UCSD-AML1 (cell line): ENCODE results near the gene SCAF8.
"Not testable (repeated sequence)": the region's sequence is repeated elsewhere in the genome, so short reads cannot be mapped to it uniquely, and the experiment has no call there.

Experiments used
- DNase-seq: peaks from one replicate; lab custom pipeline; 2025; ENCODE audit not compliant: unreplicated experiment; lab: John Stamatoyannopoulos, UW

The SCAF8 gene

DNA sequence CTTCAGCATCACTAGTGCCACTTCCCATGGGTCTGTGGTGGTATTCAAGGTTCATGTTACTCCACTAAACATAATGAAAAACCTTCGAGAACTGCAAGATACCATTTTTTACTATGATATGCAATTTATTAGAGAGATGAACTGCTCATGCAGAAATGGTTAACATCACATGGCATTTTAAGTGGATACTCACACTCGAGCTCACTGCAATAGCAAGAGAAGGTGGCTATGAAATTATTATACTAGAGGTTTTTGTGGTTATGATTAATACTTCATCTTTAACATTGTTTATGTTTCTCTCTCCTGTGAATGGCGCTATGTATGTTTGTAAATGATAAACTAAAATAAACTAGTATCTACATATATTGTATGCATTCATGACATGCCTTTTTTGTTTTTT, 35.1 kb downstream of the SCAF8 start:
- DNase-seq: no peak

DNA sequence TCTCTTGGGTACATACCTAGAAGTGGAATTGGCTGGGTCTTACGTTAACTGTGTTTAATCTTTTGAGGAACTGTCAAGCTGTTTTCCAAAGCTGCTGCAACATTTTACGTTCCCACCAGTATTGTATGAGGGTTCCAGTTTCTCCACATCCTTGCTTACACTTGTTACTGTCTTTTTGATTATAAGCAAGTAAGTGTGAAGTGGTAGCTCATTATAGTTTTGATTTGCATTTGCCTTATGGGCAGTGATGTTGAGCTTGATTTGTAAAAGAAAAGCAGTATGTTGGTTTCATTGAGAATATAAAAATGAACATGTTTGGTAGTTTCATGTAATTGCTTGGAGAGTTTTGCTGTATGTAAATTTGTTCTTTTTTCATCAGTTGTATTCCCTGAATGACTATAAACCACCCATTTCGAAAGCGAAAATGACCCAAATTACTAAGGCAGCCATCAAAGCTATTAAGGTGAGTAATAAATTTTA, 40.4 kb downstream of the SCAF8 start:
- DNase-seq: no peak

DNA sequence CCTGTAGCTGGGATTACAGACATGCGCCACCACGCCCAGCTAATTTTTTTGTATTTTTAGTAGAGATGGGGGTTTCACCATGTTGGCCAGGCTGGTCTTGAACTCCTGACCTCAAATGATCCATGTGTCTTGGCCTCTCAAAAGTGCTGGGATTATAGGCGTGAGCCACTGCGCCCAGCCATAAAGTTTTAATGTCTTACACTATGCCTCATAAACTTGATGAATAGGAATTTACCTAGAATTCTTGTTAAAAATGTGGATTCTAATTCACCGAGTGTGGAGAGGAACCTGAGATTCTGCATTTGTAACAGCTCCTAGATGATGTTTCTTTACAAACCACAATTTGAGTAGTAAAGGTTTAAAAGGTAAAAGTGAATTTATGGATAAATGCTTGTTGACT, 45.9 kb downstream of the SCAF8 start:
- DNase-seq: not testable (repeated sequence)

DNA sequence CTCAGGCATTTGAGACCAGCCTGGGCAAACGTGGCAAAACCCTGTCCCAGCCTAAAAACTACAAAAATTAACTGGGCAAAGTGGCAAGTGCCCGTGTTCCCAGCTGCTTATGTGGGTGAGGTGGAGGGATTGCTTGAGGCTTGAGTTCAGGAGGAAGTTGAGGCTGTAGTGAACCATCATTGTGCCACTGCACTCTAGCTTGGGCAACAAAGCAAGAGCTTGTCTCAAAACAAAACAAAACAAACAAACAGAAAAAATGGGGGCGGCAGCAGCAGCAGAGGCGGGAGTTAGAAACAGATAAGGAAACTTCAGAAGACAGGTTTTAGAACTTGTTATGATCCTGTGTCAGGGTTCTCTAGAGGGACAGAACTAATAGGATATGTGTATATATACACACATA, 49.0 kb downstream of the SCAF8 start:
- no peak for DNase-seq

DNA sequence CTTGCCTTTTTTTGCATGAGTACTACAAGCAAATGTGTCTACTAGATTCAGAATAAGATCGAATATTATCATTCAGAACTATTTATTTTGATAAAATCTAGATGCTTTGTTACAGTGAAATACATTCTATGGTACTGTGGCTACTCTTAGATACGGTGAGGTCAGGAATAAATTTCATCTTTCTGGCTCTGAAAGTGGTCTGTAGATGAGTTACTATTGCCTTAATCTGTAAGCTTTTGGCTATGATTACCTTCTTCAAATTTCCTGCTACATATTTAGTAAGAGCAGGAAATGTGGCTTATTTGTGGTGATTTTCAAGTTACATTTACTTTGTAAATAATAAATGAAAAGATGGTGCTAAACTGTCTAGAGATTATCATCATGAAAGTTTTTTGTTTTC, 50.0 kb downstream of the SCAF8 start:
- DNase-seq: no peak

DNA sequence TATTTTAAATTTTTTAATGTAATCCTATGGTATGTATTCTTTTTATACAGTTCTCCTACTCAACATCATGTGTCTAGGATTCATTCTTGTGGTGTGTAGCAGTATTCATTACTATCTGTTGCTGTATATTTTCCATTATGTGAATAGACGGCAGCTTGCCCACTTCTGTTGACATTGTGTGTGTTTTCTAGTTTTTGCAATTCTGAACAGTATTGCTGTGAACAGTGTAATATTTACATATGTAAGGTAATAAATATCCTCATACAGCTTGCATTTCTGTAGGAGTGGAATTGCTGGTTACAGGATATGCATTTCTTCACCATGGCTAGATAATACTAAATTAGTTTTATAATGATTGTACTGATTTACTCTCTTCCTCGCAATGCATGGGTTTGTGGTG, 51.9 kb downstream of the SCAF8 start:
- no peak for DNase-seq

DNA sequence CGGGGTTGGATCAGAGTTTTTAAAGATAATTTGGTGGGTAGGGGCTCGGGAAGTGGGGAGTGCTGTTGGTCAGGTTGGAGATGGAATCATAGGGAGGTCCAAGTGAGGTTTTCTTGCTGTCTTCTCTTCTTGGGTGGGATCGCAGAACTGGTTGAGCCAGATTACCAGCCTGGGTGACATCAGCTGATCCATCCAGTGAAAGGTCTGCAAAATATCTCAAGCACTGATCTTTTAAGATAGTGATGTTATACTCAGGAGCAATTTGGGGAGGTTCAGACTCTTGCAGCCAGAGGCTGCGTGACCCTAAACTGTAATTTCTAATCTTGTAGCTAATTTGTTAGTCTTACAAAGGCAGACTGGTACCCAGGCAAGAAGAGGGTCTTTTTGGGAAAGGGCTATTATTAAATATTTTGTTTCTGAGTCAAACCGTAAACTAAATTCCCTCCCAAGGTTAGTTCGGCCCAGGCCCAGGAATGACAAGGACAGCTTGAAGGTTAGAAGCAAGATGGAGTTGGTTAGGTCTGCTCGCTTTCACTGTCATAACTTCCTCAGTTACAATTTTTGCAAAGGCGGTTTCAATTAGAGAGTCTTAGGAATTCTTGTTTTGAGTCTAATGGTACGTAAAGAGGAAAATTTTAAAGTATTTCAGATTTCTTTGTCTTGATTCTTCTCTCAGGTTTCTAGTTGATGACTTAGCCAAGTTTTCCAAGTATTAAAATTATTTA, 53.1 kb downstream of the SCAF8 start:
- DNase-seq: no peak

DNA sequence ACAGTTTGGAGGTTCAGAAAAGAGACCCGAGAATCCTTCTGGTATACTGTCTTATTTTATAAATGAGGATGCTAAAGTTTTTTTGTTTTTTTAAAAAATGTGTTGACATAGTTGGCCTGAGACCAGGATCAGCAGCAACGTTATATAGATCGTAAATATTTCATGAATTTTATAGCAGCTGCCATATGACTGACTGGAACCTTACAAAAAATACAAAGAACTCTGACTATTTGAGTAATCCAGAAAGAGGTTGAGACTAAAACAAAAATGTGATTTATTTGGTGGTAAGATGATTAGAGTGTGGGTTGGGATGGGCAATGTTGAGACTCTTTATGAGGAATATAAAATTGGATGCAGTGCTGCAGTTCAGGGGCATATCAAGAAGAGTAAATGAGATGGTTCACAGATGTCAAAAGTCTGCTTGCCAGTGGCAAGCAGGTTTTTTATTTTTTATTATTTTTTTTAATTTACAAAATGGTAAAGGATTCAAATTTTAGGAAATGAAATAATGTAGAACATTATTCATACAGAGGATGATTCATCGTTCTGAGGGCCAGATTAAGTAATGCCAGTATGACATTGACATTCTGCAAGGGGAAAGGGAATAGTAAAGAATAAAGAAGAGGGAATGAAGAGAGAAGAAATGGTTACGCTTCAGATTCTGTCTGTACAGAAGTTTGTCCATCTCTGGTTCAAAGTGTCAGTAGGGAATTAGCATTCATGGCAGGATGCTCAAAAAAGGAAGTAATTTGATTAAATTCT, 58.5 kb downstream of the SCAF8 start:
- no peak for DNase-seq

DNA sequence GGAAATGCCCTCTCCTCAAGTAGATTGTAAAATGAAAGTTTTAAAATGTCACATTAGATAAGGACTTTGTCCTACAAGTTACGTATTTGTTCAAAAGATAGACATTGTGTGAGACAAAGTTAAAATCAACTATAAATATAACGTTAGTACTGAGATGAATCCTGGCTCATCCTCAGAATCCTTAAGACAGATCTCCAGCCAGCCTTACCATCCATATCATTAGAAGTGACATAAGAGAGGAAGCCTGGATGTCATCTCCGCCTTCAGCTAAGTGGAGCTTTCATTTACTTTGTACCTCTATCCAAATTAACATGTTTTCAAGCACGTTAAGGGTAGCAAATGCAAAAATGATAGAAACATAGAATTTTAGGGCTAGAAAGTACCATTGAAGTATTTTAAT, 59.1 kb downstream of the SCAF8 start:
- DNase-seq: no peak

DNA sequence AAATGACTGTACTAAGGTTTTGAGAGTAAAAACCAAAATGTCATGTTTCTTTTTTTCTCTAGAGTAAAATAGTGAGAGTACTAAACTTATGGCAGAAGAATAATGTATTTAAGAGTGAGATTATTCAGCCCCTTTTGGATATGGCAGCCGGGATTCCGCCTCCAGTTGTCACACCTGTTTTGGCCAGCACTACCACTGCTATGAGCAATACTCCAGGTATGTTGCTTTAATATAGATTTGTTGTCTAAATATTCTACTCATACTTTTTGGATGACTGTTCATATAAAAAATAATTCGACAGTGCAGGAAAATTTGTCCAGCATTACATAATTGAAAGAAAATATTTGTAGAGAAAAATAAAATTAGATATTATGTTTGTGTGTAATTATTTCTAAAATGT, 59.5 kb downstream of the SCAF8 start:
- no peak for DNase-seq

DNA sequence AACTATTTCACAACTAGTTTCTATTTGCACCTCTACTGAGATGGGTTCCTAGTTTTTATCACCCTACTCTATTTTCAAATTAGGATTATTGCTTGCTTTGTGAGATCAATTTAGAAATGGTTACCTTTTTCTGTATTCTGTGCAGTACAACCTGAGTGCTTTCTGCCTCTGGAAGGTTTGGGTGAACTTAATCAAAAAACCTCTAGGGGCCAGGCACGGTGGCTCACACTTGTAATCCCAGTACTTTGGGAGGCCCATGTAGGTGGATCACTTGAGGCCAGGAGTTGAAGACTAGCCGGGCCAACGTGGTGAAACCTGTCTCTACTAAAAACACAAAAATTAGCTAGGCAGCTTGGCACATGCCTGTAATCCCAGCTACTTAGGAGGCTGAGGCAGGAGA, 63.3 kb downstream of the SCAF8 start:
- no peak for DNase-seq

DNA sequence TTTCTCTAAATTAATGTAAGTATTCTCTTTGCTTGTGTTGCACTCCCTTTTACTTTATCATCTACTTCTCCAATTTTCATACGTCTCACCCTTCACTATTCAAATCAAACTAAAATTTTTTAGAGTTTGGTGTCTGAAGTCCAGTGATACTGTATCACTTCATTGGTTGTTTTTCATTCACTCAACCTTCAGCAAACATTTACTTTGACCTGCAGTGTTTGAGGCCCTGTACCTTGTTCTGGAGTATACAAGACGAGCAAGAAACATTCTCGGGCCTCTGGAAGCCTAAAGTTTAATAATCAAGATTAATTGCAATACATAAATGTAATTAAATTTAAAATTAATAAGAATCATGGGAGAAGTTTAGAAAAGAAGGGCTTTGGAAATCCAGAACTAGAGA, 64.6 kb downstream of the SCAF8 start:
- DNase-seq: no peak

DNA sequence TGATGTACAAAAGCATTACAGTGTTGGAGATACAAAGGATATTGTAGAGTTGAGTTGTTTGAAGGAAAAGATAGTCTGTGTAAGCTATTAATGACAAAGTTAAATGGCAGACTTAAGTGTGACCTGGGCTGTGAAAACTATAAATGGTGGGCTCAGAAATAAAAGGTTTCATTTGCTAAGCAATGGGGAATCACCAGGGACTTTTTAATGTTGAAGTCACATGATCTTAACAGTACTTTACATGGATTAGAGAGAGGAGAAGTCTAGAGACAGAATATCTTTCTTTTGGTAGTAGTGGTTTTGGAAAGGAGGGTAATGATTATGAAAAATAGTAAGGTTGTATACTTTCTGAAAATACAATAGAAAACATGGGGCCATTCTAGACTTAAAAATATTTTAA, 67.1 kb downstream of the SCAF8 start:
- DNase-seq: no peak

DNA sequence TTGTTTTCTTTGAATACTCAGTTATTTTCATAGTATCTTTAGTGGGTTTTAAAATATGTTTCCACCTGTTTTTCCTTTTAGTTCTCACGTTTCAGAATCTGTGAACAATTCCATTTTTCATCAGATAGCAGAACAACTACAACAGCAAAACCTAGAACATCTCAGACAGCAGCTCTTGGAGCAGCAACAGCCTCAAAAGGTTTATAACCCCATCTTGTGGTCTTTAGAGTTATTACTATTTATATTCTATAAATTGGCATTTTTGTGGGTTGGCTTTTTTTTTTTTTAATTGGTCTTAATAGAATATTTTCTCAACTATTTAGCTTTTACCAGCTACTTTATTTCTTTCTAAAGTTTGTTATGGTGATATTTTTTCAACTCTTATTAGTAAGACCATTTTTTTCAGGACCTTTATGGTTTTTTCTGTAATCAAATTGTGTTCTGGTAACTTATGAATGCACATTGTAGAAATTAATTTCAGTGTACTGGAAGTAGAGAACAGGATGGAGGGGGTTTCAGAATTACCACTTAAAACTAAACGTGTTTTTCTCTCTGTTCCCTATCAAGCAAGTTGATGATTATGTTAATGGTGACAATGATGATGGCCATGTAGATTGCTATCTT, 72.2 kb downstream of the SCAF8 start:
- no peak for DNase-seq

DNA sequence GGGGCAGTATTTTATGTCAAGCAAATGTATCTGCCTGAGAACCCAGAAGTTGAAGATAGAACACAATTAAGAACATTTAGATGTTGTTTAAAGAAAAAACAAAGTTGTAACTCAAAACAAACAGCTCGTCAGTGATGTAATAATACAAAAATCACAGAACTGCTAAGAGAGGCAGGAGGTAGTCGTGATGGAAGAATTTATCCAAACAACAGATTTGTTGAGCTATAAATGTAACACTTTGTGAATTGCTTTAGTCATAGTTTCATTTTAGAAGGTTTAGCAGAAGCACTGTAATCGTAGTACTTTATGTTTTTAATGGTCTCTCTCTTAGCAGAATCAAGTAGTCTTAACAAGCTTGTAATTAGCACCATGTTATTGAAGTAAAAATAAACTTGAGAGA, 73.6 kb downstream of the SCAF8 start:
- DNase-seq: no peak

DNA sequence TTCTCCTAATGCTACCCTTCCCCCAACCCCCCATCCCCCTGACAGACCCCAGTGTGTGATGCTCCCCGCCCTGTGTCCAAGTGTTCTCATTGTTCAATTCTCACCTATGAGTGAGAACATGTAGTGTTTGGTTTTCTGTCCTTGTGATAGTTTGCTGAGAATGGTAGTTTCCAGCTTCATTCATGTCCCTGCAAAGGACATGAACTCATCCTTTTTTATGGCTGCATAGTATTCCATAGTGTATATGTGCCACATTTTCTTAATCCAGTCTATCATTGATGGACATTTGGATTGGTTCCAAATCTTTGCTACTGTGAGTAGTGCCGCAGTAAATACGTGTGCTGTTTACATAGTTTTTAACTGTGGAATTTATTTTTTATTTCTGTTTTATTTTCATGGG, 78.4 kb downstream of the SCAF8 start:
- DNase-seq: not testable (repeated sequence)

DNA sequence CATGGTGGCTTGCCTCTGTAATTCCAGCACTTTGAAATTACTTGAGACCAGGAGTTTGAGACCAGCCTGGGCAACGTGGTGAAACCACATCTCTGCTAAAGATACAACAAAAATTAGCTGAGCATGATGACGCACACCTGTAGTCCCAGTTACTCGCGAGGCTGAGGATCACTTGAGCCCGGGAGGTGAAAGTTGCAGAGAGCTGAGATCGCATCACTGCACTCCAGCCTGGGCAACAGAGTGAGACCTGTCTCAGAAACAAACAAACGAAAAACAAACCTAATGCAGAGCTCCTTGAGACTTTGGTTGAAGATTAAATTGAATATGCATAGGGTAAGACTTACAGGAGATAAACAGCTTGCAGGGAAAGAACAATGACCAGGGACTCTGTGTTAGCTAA, 80.8 kb downstream of the SCAF8 start:
- DNase-seq: no peak

DNA sequence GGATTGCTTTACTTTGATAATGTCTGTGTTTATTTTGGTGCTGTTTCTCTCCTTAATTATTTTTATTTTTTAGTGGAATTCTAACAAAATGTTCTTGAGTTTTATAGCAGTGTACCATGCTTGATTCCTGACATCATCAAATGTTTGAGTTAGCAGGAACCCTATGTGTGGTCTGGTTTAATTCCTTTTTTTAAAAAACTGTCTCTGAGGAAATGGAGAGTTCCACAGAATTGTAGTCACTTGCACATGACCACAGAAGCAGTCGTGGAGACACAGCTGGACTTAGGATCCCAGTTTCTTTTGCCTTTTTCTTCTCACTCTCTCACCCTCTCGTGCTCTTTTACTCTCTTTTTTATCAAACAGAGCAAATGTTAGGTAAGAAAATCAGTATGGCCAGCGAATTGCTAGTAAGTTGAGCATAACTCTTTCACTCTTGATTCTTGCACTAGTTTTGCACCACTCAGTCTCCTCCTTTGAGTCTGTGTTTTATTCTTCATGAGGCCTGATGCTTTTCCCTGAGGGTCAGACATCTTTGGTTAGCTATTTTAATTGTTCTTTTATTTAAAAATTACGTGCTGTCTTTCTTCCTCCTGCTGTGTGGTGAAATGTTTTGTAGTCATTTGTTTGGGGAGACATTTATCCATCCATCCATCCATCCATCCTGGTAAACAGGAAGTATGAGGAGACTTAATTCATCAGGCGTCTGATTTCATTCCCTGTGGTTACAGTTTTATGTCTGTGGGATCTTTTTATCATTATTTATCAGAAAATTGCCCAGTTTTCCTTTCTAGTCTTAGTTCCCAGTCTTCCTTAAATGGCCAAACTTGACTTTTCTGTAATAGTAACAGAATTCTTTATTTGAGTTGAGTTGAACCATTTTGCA, 83.0 kb downstream of the SCAF8 start:
- no peak for DNase-seq

DNA sequence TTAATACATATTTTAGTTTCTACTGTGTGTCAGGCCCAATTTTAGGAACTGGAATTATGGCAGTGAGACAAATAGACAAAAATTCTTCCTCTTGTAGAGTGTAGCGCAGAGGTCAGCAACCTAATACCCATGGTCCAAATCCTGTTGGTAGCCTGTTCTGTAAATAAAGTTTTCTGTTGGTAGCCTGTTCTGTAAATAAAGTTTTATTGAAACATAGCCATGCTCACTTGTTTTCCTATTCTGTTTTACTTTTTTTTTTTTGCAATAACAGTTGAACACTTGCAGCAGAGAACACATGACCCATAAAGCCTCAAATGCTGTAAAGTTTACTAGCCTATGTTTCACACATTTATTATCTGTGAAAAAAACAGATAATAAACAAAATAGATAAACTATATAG, 87.9 kb downstream of the SCAF8 start:
- no peak for DNase-seq

DNA sequence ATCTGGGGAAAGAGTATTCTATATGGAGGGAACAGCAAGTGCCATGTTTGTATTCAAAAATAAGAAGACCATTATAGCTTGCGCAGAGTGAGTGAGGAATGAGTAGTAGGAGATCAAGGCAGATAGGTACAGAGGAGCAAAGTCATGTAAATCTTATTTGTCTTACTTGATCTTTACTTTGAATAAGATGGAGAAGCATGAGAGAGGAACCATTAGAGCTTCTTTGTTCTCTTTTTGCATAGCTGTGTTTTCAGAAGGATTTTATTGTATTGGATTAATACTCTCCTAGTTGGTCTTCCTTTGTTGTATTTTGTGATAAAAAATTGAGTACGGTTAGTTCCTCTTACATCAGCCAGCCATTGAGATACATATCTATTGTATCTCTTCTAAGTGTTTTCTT, 88.4 kb downstream of the SCAF8 start:
- DNase-seq: no peak

DNA sequence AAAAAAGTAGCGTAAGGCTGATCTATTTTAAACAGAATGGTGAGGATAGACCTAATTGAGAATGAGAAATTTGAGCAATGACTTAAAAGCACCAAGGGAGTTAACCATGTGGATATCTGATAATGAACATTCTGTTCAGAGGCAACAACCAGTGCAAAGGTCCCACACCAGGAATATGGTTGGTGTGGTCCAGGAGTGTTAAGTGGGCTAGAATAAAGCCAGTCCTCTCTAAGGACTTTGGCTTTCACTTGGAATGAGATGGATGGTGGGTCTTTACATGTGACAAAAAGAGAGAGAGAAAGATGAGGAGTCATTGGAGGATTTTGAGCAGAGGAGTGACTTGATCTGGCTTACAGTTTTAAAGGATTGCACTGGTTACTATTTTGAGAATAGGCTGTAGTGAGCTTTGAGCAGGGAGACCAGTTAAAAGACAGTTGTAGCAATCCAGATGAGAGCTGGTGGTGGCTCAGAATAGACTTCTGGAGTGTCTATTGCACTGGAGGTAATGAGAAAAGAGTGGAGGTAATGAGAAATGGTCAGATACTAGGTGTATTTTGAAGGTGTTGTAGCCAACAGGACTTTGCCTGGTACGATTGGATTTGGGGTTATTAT, 89.8 kb downstream of the SCAF8 start:
- DNase-seq: no peak
